H9 (cell line): ENCODE measurements around the gene UCMA. TPM values are rescaled to one million over a fixed set of nuclear protein-coding genes. Genes with fewer than 3 reads are reported as not detected.

Experiments used
- DNase-seq: peaks from one replicate; pipeline ENCODE4 v3.0.0-alpha.2; 2017
- H2AFZ ChIP-seq: one replicate; pipeline ENCODE4 v1.6.1; 2013; ENCODE audit warnings: mild to moderate bottlenecking, low read length, control low read depth, moderate library complexity
- H2AK5ac ChIP-seq: 2 replicates; pipeline ENCODE4 v1.6.1; 2013; ENCODE audit warnings: low read length, control low read depth, mixed read lengths; ENCODE audit not compliant: insufficient read length
- H2BK120ac ChIP-seq: one replicate; pipeline ENCODE4 v1.6.1; 2013; ENCODE audit warnings: low read depth, mild to moderate bottlenecking, low read length, control low read depth, inconsistent platforms; ENCODE audit not compliant: poor library complexity, severe bottlenecking
- H2BK12ac ChIP-seq: 2 replicates; pipeline ENCODE4 v1.6.1; 2013; ENCODE audit warnings: low read length, control low read depth, mixed read lengths, low read depth; ENCODE audit not compliant: insufficient read length
- H2BK15ac ChIP-seq: 2 replicates; pipeline ENCODE4 v1.6.1; 2013; ENCODE audit warnings: low read depth, low read length, control low read depth
- H2BK20ac ChIP-seq: one replicate; pipeline ENCODE4 v1.6.1; 2013; ENCODE audit warnings: low read depth, mild to moderate bottlenecking, low read length, control low read depth, inconsistent platforms; ENCODE audit not compliant: poor library complexity, severe bottlenecking
- H2BK5ac ChIP-seq: 2 replicates; pipeline ENCODE4 v1.6.1; 2013; ENCODE audit warnings: low read length, control low read depth, mixed read lengths; ENCODE audit not compliant: insufficient read length
- H3K14ac ChIP-seq: 2 replicates; pipeline ENCODE4 v1.6.1; 2013; ENCODE audit warnings: low read length, control low read depth; ENCODE audit not compliant: insufficient read depth
- H3K18ac ChIP-seq: 2 replicates; pipeline ENCODE4 v1.6.1; 2013; ENCODE audit warnings: low read depth, mild to moderate bottlenecking, mixed read lengths, low read length, control low read depth; ENCODE audit not compliant: insufficient read length
- H3K23ac ChIP-seq: 2 replicates; pipeline ENCODE4 v1.6.1; 2013; ENCODE audit warnings: low read length, control low read depth, mixed read lengths, low read depth; ENCODE audit not compliant: insufficient read length
- H3K23me2 ChIP-seq: 2 replicates; pipeline ENCODE4 v1.6.1; 2013; ENCODE audit warnings: low read depth, mild to moderate bottlenecking, mixed read lengths, low read length, control low read depth; ENCODE audit not compliant: insufficient read length, poor library complexity, severe bottlenecking
- H3K27ac ChIP-seq: 2 replicates; pipeline ENCODE4 v1.5.1; 2013; ENCODE audit warnings: low read length, control low read depth, mixed read lengths, low read depth; ENCODE audit not compliant: insufficient read length
- H3K27me3 ChIP-seq: 2 replicates; pipeline ENCODE4 v1.6.1; 2013; ENCODE audit warnings: low read length, control low read depth, inconsistent platforms; ENCODE audit not compliant: insufficient read depth
- H3K4ac ChIP-seq: 2 replicates; pipeline ENCODE4 v1.6.1; 2013; ENCODE audit warnings: low read depth, mild to moderate bottlenecking, control low read depth, inconsistent platforms, low read length, moderate library complexity
- H3K4me1 ChIP-seq: 2 replicates; pipeline ENCODE4 v1.6.1; 2013; ENCODE audit warnings: low read length, control low read depth, inconsistent platforms; ENCODE audit not compliant: insufficient read depth
- H3K4me2 ChIP-seq: 2 replicates; pipeline ENCODE4 v1.6.1; 2013; ENCODE audit warnings: low read length, control low read depth, mixed read lengths; ENCODE audit not compliant: insufficient read length, insufficient read depth
- H3K56ac ChIP-seq: 2 replicates; pipeline ENCODE4 v1.6.1; 2013; ENCODE audit warnings: low read depth, mild to moderate bottlenecking, mixed read lengths, low read length, control low read depth; ENCODE audit not compliant: insufficient read length
- H3K79me1 ChIP-seq: 2 replicates; pipeline ENCODE4 v1.6.1; 2013; ENCODE audit warnings: low read depth, mild to moderate bottlenecking, moderate library complexity, low read length, control low read depth, inconsistent platforms; ENCODE audit not compliant: insufficient read depth, poor library complexity, severe bottlenecking
- H3K79me2 ChIP-seq: 2 replicates; pipeline ENCODE4 v1.6.1; 2013; ENCODE audit warnings: low read length, control low read depth, inconsistent platforms; ENCODE audit not compliant: insufficient read depth
- H3K9ac ChIP-seq: 2 replicates; pipeline ENCODE4 v1.6.1; 2013; ENCODE audit warnings: low read length, control low read depth, mixed read lengths; ENCODE audit not compliant: insufficient read length; ENCODE audit errors: extremely low read depth
- H3K9me3 ChIP-seq: one replicate; pipeline ENCODE4 v1.6.1; 2013; ENCODE audit warnings: low read depth, low read length, inconsistent platforms; ENCODE audit not compliant: control insufficient read depth
- H3T11ph ChIP-seq: one replicate; pipeline ENCODE4 v1.6.1; 2013; ENCODE audit warnings: mild to moderate bottlenecking, low read length, control low read depth, inconsistent platforms
- H4K20me1 ChIP-seq: one replicate; pipeline ENCODE4 v1.6.1; 2013; ENCODE audit not compliant: control insufficient read depth, insufficient read length, insufficient read depth
- H4K5ac ChIP-seq: 2 replicates; pipeline ENCODE4 v1.6.1; 2013; ENCODE audit warnings: low read depth, mild to moderate bottlenecking, mixed read lengths, low read length, control low read depth; ENCODE audit not compliant: insufficient read length
- H4K8ac ChIP-seq: replicated peaks from 2 replicates; pipeline ENCODE4 v1.6.1; 2013; ENCODE audit warnings: low read length, control low read depth, mixed read lengths, low read depth; ENCODE audit not compliant: insufficient read length
- H4K91ac ChIP-seq: 2 replicates; pipeline ENCODE4 v1.6.1; 2013; ENCODE audit warnings: low read depth, mild to moderate bottlenecking, moderate library complexity, mixed read lengths, low read length, control low read depth; ENCODE audit not compliant: insufficient read length
- H3K27ac Mint-ChIP-seq, 3 experiments: 2 replicates in 2 of 3; 3 replicates in 1 of 3; pipeline ENCODE4 v1.8.0; 2020 to 2021; ENCODE audit warnings: mixed read lengths in 3 of 3, mild to moderate bottlenecking in 1 of 3, moderate library complexity in 1 of 3
- H3K27me3 Mint-ChIP-seq: 2 replicates; pipeline ENCODE4 v1.8.0; 2021; ENCODE audit warnings: low read depth, mild to moderate bottlenecking, moderate library complexity, mixed read lengths
- H3K36me3 Mint-ChIP-seq, 3 experiments: 2 replicates in 2 of 3; 3 replicates in 1 of 3; pipeline ENCODE4 v1.8.0; 2020 to 2021; ENCODE audit warnings: low read depth in 3 of 3, mixed read lengths in 3 of 3; ENCODE audit not compliant: insufficient read depth in 1 of 3
- H3K4me1 Mint-ChIP-seq, 2 experiments: 2 replicates each; pipeline ENCODE4 v1.8.0; 2020; ENCODE audit warnings: mixed read lengths in 2 of 2
- H3K4me3 Mint-ChIP-seq, 2 experiments: 2 replicates in 1 of 2; 3 replicates in 1 of 2; pipeline ENCODE4 v1.8.0; 2020 to 2021; ENCODE audit warnings: mild to moderate bottlenecking in 2 of 2, mixed read lengths in 2 of 2, moderate library complexity in 1 of 2
- H3K9me3 Mint-ChIP-seq, 2 experiments: 2 replicates in 1 of 2; 3 replicates in 1 of 2; pipeline ENCODE4 v1.8.0; 2020; ENCODE audit warnings: mild to moderate bottlenecking in 2 of 2, mixed read lengths in 2 of 2, moderate library complexity in 1 of 2
- WGBS: extraction: QIAGEN DNeasy Blood & Tissue Kit; methylation state at CpG from one replicate; pipeline ENCODE4 v1.1.7; 2013; ENCODE audit warnings: missing lambda C conversion rate, low lambda C conversion rate, mixed read lengths; ENCODE audit not compliant: insufficient read length; ENCODE audit errors: extremely low coverage; 5-methylcytosine and 5-hydroxymethylcytosine counted together
- total RNA-seq: library from RNA; stranded (reverse); gene quantifications from 2 replicates; pipeline ENCODE4 v1.2.1, GENCODE V29; 2021
- TF ChIP-seq, protein P1 (sequence below): fragments of 200-600 bp; sonication (generic); conservative IDR thresholded peaks from 3 replicates; pipeline ENCODE4 v1.8.0; 2021; ENCODE audit warnings: antibody characterized with exemption, mild to moderate bottlenecking

Gene UCMA
- total RNA-seq, 1 experiment from 2014 or later: not detected

GRCh38 chr10:13268841-13269240 lies 34.7 kb upstream of the UCMA start:
- Histone ChIP-seq H3K9ac (no peak overlapping the region), H3K79me1 (no peaks in the 10 kb centered on the region), H3K27me3 (no peaks in the 10 kb centered on the region), H3K23ac (no peak overlapping the region), H3T11ph (no peak overlapping the region), H3K9me3 (no peaks in the 10 kb centered on the region), H3K27ac (no peak overlapping the region), H2BK5ac (no peak overlapping the region), H3K18ac (no peak overlapping the region), H4K91ac (no peak overlapping the region), H2AK5ac (no peak overlapping the region), H4K8ac (no peak overlapping the region), H3K4me1 (peaks cover 10% of the 10 kb centered on the region; the same call in 1 of the 2 replicates), H3K56ac (no peak overlapping the region), H2BK120ac (no peak overlapping the region), H2AFZ (no peak overlapping the region), H2BK12ac (no peak overlapping the region), H2BK15ac (no peak overlapping the region), H4K20me1 (no peaks in the 10 kb centered on the region), H3K79me2 (no peaks in the 10 kb centered on the region), H3K14ac (no peak overlapping the region), H3K4ac (no peak overlapping the region), H4K5ac (no peak overlapping the region), H2BK20ac (no peak overlapping the region), H3K4me2 (no peak overlapping the region), H3K23me2 (no peaks in the 10 kb centered on the region)
- no CpG with 5 or more reads among the region's 3 CpGs for WGBS
- Mint-ChIP-seq H3K9me3 (no peaks in the 10 kb centered on the region), H3K36me3 (no peaks in the 10 kb centered on the region), H3K27ac (peak overlapping the region in 1 of 3 experiments; percentile 59; a peak in 2 of 7 replicates), H3K4me1 (peaks cover 25 to 36% of the 10 kb centered on the region in 2 experiments), H3K27me3 (peaks cover 1% of the 10 kb centered on the region; the same call in 1 of the 2 replicates), H3K4me3 (no peak overlapping the region)
- TF ChIP-seq, protein P1, sequence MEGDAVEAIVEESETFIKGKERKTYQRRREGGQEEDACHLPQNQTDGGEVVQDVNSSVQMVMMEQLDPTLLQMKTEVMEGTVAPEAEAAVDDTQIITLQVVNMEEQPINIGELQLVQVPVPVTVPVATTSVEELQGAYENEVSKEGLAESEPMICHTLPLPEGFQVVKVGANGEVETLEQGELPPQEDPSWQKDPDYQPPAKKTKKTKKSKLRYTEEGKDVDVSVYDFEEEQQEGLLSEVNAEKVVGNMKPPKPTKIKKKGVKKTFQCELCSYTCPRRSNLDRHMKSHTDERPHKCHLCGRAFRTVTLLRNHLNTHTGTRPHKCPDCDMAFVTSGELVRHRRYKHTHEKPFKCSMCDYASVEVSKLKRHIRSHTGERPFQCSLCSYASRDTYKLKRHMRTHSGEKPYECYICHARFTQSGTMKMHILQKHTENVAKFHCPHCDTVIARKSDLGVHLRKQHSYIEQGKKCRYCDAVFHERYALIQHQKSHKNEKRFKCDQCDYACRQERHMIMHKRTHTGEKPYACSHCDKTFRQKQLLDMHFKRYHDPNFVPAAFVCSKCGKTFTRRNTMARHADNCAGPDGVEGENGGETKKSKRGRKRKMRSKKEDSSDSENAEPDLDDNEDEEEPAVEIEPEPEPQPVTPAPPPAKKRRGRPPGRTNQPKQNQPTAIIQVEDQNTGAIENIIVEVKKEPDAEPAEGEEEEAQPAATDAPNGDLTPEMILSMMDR: no peak
- no peak for DNase-seq
